Head of caudate nucleus (tissue), 42 donors: ENCODE measurements around the gene HENMT1.
"Not testable (repeated sequence)": the region's sequence is repeated elsewhere in the genome, so short reads cannot be mapped to it uniquely, and the experiment has no call there.

Source experiments
- DNase-seq, 42 donors: peaks; one replicate each; pipeline versions ENCODE4 v3.0.0 to v3.0.0-alpha.2; 2020 to 2021; ENCODE audit warnings: mixed read lengths in 7 of 42
- intact Hi-C: fragments of 100-400 bp; cut with DNase I; formaldehyde crosslinking; loops from one replicate; pipeline ENCODE4 v1.15.0; 2022

HENMT1 gene

DNA sequence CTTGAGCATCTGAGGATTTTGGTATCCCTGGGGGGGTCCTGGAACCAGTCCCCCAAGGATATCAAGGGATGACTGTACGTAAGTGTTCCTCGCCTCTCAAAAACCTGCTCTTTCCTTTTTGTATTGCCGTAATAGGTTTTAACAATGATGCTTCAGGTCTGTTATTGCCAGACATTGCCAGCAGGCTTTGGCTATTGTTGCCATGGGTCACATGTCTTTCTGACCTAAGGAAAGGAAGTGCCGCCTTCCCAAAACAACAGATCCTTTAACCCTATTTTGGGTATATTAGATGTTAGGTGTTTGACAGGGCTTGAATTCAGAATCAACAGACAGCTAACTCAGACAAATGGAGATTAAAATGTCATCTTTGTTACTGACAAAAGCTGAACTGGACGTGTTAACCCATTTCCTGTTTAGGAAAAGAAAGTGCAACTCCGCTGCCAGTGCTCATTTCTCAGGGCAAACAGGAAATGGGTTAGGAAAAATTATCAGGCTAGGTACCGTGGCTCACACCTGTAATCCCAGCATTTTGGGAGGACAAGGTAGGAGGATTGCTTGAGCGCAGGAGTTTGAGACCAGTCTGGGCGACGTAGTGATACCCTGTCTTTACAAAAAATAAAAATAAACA lies 18.8 kb upstream of the HENMT1 start:
- intact Hi-C loops: no loop called here
- DNase-seq: no peak

DNA sequence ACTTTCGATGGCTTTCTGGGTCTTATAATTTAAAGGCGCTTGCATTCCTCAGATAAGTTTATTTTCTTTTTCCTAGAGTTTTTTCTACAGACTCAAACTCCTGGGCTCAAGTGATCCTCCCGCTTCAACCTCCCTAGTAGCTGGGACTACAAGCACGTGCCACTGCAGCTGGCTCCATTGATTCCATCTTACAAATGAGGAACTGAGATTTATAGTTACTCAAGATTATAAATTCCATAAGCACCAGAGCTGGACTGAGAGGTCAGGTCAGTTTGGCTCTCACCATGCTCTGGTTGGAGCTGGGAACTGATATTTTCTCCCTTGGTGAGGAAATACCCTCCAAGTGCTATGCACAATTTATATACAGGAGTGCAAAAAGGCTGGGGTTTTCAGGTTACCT lies 17.8 kb upstream of the HENMT1 start:
- intact Hi-C loops: no loop called here
- DNase-seq: no peak

DNA sequence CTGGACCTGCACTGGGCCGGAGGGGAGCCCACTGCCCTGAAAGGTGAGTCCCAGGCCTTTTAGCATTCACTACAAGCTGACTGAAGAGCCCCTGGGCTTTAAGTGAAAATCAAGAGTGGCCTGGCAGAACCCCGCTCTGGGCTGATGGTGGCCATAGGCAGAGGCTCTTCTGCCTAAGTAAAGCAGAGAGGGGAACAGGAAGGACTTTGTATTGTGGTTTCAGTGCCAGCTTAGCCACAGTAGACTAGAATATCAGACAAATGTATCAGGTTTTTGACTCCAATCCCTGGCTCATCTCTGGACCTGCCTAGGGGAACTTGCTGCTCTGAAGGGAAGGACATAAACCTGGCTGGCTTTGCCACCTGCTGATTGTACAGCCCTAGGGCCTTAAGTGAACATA lies 10.2 kb upstream of the HENMT1 start:
- DNase-seq: no peak
- intact Hi-C loops: no loop called here

DNA sequence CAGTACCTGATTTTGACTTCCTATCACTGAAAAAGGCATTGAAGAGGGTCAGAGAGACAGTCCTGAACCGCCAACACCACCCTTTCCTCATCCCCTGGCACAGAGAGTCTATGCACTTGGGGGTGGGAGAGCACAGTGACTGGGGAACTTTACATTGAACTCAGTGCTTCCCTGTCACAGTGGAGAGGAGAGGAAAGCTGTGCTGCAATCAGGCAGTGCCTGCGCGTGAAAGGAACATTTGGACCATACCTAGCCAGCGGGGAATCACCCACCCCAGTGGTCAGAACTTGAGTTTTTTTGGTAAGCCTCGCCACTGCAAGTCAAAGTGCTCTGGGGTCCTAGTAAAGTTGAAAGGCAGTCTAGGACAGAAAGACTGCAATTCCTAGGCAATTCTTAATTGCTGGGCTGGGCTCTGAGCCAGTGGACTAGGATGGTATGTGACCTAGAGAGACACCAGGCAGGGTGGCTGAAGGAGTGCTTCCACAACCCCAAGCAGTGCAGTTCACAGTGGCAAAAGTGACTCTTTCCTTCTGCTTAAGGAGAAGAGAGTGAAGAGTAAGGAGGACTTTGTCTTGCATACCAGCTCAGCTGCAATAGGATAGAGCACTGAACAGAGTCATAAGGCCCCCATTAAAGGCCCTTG lies 9.4 kb upstream of the HENMT1 start:
- intact Hi-C loops: no loop called here
- DNase-seq: no peak

DNA sequence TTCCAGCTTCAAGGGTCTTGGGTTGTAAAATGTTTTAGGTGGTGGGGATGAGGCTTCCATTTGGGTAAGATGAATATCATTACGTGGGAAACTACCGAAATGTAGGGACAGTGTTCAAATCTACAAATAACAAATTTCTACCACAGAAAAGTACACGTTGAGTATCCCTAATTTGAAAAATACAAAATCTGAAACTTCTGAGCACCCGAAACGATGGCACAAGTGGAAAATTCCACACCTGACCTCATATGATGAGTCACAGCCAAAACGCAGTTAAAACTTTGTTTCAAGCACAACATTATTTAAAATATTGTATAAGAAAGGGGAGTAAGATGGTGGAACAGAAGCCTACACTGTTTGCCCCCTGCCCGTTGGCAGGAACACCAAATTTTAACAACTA lies 8.8 kb upstream of the HENMT1 start:
- intact Hi-C loops: no loop called here
- no peak for DNase-seq

DNA sequence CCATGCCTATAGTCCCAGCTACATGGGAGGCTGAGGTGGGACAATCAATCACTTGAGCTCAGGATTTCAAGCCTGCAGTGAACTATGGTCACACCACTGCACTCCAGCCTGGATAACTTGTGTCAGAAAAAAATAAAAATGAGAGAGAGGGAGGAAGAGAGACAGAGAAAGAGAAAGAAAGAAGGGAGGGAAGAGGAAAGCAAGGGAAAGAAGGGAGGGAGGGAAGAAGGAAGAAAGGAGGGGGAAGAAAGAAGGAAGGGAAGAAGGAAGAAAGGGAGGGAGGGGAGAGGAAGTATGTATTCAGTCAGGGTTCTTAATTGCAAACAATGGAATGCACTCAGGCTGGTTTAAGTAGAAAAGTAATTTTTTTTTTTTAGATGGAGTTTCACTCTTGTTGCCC lies 7.9 kb upstream of the HENMT1 start:
- intact Hi-C loops: no loop called here
- no peak for DNase-seq

DNA sequence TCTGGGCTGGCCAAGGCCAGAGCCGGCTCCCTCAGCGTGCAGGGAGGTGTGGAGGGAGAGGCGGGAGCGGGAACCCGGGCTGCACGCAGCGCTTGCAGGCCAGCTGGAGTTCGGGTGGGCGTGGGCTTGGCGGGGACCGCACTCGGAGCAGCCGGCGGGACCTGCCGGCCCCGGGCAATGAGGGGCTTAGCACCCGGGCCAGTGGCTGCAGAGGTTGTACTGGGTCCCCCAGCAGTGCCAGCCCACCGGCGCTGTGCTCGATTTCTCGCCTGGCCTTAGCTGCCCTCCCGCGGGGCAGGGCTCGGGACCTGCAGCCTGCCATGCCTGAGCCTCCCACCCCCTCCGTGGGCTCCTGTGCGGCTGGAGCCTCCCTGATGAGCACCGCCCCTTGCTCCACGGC lies 6.5 kb upstream of the HENMT1 start:
- intact Hi-C loops, DNase-seq: not testable (repeated sequence)

DNA sequence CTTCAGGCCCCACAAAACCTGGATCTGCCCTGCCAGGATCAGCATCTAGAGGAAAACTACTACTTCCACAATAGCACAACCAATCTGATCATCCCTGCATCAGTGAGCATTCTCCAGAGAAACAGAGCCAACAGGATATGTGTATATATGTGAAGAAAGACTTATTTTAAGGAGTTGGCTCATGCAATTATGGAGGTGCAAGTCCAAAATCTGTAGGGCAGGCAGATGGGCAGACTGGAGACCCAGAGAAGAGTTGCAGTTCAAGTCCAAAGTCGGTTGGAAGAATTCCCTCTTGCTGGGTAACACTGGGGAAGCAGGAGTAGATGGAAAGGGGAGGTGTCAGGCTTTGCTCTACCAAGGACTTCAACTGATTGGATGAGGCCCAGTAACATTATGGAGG lies 4.9 kb upstream of the HENMT1 start:
- intact Hi-C loops: no loop called here
- DNase-seq: peak in 1 of 42 donors; percentile 8

DNA sequence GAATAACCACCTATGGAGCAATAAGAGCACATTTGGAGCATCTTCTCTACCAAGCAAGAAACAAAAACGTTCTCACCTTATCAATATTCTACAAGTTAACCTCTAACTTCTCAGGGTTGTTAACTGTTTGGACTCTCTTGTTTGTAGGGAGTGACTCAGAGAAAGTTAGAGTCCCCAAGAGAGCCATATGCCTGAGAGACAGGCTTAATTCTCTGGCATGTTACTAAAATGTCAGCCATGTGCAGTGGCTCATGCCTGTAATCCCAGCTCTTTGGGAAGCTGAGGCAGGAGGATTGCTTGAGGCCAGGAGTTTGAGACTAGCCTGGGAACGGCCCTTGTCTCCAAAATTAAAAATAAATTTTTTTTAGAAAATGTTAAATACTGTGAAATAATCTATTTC lies 4.2 kb upstream of the HENMT1 start:
- DNase-seq: no peak
- intact Hi-C loops: no loop called here

DNA sequence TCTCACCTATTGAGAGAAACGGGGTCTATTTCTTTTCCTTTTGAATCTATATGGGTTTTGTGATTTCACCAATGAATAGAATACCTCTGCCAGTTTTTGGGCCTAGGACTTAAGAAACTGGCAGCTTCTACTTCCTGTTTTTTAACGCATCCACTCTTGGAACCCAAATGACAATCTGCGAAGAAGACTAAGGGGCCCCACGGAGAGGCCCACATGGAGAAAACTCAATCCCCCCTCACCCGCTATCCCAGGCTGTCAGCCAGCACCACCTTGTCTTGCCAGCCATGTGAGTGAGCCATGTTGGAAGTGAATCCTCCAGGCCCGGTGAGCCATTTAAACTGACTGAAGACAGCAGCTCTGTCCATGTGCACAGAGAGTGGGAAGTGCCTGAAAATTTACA lies 3.6 kb upstream of the HENMT1 start:
- intact Hi-C loops: no loop called here
- peak in 1 of 42 donors; percentile 33 for DNase-seq

DNA sequence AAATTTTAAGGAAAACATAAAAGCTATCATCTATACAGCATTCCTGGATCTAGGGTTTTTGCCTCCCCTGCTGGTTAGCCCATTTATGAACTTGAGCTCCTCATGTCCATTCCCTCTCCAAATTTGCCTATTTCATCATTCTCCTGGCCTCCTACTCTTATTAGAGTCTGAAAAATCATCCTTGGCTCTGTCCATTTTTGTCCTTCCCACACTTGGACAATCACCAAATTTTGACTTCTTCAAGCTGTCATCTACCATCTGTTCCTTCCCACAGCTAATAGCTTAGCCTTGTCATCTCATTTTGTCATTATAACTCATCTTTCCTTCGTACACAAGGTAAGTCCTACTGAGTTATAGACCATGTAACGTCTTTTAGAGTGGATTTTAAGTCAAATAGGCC lies 2.2 kb upstream of the HENMT1 start:
- intact Hi-C loops: no loop called here

DNA sequence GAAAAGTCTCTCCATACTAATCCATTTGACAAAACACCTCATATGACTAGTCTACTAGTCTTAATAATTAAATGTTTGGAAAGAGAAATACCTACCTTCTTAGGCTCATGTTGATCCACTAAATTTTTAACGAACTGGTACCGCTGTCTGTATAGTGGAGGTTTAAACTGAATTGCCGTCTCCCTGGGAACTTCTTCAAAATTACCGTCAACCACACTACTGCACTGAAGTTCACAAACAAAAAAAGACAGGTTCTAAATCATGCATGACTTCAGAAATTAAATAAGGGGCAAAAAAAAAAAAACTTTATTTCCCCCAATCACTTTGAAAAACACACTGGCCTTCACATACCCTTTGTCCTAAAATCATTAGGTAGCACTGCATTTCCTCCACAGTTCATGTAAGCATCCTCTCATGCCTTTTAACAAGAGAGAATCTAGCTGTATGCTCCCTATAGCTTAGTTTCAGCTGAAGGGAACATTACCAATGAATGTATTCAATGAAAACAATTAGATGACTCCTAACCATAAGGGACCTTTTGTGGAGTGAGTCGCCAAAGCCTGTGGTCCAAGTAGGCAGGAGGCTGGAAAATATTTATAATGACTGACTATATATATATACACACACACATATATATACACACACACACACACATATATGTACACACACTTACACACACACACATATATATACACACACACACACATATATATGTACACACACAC lies 3.4 kb downstream of the HENMT1 start:
- intact Hi-C loops: no loop called here
- no peak for DNase-seq

More for the DNA sequence above, 2.2 kb upstream of the HENMT1 start:
- DNase-seq: peak in 1 of 42 donors; percentile 2

DNA sequence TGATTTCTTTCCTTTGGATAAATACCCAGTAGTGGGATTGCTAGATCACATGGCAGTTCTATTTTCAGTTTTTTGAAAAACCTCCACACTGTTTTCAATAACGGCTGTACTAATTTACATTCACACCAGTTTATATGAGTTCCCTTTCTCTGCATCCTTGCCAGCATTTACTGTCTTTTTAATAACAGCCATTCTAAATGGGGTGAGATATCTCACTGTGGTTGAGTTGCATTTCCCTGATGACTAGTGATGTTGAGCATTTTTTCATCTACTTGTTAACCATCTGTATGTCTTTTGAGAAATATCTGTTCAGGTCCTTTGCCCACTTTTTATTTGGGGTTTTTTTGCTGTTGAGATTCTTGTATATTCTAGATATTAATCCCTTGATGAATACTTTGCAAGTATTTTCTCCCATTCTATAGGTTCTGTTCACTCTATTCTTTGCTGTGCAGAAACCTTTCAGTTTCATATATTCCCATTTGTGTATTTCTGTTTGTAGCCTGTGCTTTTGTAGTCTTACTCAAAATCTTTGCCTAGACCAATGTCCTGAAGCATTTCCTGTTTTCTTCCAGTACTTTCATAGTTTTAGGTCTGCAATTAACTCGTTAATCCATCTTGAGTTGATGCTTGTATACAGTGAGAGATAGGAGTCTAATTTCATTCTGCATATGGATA lies 7.3 kb downstream of the HENMT1 start:
- DNase-seq: no peak
- intact Hi-C loops: no loop called here

DNA sequence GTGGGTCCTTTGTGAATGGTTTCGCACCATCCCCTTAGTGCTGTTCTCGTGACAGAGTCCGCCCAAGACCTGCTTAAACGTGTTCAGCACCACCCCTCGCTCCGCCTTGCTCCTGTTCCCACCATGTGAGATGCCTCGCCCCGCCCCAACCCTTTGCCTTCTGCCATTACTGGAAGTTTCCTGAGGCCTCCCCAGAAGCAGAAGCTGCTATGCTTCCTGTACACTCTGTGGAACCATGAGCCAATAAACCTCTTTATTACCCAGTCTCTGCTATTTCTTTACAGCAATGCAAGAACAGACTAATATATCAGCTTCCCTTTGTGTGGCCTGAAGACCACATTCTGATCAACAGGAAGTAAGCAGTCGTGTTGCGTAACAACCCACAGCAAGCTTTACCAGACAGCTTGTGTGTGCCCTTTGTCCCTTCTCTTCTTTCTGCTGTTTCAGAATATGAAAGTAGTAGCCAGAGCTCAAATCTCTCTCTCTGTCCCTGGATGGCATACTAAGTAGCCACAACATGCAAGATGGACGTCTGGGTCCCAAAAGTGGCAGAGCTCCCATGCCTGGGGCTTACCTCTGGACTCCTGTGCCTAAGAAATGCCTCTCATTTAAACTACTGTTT lies 14.1 kb downstream of the HENMT1 start:
- intact Hi-C loops: loop anchor here (10.0 kb wide), 1 partner anchor 92 kb away; no protein-coding TSS in a partner anchor
- DNase-seq: peak; percentile 9 to 86 (median 55)

DNA sequence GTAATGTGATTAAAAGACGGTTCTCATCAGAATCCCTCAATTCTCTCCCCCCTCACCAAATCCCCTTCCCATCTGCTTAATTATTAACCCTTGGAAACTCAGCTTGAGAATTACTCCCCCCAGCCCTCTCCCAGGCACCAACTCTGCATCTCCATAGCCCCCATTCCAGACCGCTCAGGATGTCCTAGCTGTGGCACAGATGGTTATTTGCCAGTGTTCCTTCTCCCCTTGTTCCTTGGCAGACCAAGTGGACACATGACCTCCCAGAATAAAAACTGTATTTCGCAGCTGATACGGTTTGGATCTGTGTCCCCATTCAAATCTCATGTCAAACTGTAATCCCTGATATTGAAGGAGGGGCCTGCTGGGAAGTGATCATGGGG lies 14.6 kb downstream of the HENMT1 start:
- no peak for DNase-seq
- intact Hi-C loops: loop anchor here (10.0 kb wide), 1 partner anchor 91 kb away; no protein-coding TSS in a partner anchor

DNA sequence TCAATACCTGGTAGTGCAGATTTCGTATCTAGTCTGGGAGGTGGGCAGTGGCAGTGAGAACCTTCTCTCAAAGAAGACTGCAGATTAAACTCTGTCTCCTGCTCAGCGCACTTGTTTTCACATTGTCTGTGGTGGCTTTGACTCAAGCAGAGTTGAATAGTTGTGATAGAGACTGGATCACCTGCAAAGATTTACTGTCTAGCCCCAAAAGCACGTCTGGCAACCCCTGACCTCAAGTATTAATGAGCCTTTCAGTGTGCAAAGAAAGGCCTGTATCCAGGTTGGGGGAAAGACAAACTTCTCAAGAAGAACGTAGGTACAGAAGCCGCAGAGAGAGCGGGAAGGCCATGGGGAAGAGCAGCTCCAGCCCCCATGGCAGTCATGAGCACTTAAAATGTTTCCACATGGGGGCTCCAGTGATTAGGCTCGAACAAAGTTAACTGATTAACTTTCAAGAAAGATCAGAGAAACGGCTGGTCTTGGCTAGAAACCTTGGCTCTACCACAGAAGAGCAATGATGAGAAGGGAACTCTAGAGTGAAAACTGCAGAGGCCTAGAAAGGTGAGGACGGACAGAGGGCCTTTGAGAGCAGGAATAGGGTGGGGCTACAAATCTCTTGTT lies 15.2 kb downstream of the HENMT1 start:
- DNase-seq: no peak
- intact Hi-C loops: loop anchor here (10.0 kb wide), 1 partner anchor 91 kb away; no protein-coding TSS in a partner anchor

DNA sequence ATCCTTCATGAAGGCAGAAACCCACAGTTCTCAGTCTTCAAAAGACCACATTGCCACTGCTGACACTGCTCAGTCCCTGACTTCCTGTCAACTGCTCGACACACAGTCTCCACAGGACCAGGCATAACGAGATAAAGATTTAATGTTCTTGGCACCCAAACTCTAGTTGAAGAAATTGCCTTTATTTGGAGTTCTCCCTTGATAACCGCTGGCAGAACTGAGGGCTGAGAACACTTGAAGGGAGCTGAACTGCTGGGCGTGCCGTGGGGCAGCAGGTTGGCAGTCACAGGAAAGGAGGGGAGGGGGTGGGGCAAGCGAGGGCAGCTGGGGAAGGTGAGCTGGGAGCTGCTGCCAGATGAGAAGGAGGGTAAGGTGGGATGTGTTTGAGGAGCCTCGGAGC lies 15.9 kb downstream of the HENMT1 start:
- no peak for DNase-seq
- intact Hi-C loops: loop anchor here (5.0 to 10.0 kb wide), 2 partner anchors 90 to 133 kb away; no protein-coding TSS in a partner anchor

DNA sequence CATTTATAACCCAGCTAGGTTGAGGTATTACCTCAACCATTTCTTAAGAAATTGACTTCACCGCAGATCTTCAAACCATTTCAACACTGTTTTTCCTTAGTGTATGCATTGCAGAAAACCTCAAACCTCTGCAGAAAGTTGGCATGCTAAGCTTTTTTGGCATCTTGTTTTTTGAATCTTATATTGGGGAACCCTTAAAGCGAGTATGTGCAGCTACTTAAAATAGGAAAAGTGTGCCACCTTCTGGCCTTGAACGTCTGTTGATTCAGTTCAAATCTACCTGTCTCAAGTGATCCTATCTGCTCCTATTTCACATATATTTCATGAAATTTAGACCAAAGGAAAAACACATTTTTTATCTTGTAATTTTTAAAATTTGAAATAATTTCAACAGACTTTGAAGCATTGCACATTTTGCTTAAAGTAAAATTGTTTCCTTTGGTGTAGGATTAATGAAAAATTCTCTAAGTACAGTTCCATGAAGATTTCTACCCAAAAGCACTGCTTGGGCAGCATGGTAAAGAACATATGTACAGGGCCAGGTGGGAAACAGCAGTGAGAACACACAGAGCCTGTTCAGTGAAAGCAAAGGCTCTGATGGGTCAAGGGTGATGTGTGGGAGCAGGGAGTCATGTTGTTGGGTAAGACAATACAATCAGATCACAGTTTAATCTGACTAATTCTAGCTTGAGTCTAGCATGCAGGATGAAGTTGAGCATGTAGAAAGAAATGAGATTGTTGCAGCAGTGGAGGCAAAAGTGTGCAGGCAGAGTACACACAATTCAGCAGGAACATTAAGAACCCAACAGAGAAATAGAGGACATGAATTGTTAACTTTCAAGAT lies 17.2 kb downstream of the HENMT1 start:
- intact Hi-C loops: loop anchor here (5.0 to 10.0 kb wide), 2 partner anchors 89 to 131 kb away; no protein-coding TSS in a partner anchor
- peak in 29 of 42 donors; percentile 11 to 79 (median 55) for DNase-seq
